Measurements from ENCODE around the gene HMOX1.
"Not testable (repeated sequence)": the region's sequence is repeated elsewhere in the genome, so short reads cannot be mapped to it uniquely, and the experiment has no call there.

The HMOX1 gene

DNA sequence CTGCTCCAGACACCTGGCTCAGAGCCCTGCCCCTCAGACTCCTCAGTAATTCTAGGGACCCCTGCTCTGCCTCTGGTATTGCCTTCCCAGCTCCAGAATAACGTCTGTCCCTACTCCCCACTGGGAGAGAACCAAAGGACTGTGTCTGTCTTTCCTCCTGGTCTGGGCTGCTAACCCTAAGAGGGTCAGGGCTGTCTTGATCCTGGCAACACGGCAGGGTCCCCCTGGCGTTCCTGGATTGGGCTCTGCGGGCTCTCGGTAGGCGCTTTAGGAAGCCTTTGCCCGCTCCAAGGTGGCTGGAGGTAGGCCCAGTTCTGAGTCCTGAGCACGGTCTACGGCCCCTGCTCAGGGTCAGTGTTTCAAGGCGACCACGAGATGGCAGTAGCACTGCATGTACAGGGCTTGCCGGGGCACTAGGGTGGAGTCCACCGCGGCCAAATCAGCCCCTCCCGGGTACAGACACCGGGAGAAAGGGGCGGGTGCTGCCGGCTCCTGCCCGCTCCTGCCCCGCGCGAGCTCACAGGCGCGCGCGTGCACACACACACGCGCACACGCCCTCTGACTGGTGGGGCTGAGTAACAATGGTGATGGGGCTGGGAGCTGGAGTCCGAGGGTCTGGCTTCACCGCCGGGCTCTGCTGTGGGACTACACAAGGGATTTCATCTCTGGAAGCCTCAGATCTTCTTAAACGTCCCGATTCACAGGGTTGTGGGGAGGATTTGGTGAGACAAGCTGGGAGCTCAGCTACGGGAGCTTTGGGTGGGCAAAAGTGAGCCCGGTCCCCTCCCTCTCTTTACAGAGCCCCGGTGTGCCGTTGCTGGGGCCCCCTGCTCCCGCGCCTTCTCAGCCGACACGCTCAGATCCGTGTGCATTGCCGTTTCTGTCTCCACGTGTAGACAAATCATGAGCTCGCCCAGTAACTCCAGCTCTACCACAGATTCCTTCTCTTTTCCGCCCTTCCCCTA is 30.1 kb upstream of the HMOX1 start:
- DNase-seq = peak; percentile 62

- DNase-seq = peak; percentile 8
Measured at GRCh38 chr22:35352214-35353111, 28.4 kb upstream of the HMOX1 start.

- DNase-seq = no peak
Measured at GRCh38 chr22:35353318-35353717, 27.6 kb upstream of the HMOX1 start.

DNA sequence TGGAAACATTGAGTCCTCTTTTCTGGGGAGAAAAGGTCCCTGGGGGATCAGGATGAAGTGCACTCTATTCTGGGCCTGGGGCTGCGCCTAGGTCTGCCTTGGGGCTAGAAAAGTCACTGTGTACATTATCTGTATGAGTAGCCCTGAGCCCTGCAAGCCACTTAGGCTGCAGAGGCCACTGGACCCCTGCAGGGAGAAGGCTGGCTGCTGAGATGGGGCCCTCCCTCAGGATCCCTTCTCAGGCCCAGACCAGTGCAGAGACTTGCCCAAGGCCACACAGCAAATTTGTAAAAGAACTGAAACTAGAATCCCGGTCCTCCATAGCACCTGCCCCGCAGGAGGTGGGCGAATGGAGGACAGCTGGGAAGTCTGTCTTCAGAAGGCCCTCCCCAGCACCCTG is 26.8 kb upstream of the HMOX1 start:
- no peak for DNase-seq

GRCh38 chr22:35357883-35358621 is 22.8 kb upstream of the HMOX1 start:
- DNase-seq = no peak

DNA sequence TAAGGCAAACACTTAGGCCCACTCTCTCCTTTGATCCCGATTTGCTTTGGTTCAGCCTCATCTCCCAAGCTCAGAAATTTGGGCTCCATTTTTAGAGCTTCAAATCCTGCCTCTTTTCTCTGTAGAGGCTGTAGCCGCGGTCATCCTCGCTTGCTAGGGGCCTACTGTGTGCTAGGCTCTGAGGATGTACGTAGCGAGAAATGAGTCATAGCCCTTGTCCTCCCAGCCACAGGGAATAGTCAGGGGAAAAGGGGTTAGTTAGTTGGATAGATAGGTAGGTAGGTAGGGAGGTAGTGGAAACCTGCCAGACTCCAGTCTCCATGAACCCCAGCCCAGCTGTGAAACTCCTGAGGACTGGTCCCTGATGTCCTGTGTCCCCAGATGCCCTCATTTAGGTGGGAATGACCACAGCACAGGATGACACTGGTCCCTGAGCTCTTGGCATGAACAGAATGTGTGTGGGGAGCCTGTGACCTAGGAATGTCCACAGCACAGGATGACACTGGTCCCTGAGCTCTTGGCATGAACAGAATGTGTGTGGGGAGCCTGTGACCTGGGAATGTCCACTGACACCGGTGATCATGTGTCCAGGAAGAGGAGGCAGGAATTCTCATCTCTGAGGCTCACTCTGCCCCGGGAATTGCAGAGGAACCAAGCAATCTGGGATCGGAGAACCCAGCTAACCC is 21.4 kb upstream of the HMOX1 start:
- DNase-seq = no peak

DNA sequence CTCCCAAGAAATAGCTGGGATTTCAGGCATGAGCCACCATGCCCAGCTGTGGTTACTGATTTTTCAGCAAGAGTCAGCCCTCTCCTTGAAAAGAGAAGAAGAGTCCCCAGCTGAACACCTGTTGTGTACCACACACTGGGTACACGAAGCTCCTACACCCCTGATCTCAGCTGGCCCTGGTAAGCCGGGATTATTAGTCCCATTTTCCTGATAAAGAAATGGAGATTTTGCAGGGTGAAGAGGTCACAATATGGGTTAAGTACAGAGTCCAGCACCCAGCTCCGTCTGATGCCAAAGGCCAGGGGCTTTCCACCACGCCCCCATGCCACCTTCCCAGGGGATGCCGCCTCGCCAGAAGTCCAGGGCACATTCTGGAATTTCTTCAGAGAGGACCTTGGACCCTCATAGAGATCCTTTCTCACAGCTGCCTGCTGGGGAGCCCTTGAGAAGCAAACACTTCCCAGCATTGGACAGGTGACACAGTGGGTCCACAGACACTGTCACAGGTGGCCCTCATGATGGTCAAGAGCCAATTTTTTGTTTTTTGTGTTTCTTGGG is 19.8 kb upstream of the HMOX1 start:
- no peak for DNase-seq

GRCh38 chr22:35363566-35364086 is 17.3 kb upstream of the HMOX1 start:
- DNase-seq = no peak

- not testable (repeated sequence) for DNase-seq
Measured at GRCh38 chr22:35364230-35364629, 16.7 kb upstream of the HMOX1 start.

GRCh38 chr22:35367331-35367886 is 13.5 kb upstream of the HMOX1 start:
- DNase-seq = no peak

DNA sequence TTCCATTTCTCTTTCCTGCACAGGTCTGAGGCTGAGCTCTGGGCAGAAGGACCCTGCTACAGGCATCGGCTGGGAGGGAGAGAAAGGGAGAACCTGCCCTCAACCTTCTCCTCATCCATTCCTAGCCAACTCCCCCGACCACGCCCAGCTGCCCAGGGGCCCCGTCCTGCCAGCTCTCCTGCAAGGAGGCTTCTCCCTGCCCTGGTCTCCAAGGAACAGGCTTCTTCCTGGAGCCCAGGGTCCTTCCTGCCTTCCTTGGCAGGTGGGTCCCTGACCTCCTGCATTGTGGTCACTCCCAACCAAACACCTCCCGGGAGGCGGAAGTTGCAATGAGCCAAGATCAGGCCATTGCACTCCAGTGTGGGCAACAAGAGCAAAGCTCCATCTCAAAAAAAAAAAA is 12.5 kb upstream of the HMOX1 start:
- no peak for DNase-seq

DNA sequence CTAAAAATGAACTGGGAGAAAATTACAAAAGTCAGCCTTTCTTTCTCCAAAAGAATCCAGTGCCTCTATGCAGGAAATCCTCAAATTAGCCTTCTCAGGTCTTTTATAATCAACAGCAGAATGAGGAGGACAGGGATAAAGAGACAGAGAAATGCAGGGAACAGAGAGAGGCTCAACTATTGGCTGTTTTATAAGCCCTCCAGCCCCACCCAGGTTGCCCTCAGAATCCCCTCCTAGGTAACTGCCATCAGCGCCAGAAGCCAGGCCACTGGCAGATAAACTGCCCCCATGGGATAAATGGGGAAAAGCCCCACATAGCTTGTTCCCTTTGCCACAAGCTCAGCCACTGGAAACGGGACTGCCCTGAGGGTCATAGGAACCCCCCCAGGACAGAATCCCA is 10.9 kb upstream of the HMOX1 start:
- DNase-seq = no peak

DNA sequence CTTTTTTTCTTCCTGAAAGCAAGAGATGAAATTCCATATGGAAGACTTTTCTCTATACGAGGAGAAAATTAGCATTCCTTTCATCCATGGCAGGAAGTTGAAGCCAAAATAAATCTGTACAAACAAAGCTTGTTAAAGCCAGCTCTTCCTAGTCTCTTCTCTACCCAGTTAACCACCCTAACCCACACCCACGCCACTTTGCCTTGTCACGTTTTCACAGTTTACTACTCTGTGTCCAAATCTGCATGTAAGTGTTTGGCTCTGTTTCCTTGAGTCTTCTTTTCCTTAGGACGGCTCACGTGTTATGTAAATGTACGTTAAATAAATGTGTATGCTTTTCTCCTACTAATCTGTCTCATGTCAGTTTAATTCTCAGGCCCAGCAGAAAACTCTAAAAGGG is 7.1 kb upstream of the HMOX1 start:
- DNase-seq = no peak

DNA sequence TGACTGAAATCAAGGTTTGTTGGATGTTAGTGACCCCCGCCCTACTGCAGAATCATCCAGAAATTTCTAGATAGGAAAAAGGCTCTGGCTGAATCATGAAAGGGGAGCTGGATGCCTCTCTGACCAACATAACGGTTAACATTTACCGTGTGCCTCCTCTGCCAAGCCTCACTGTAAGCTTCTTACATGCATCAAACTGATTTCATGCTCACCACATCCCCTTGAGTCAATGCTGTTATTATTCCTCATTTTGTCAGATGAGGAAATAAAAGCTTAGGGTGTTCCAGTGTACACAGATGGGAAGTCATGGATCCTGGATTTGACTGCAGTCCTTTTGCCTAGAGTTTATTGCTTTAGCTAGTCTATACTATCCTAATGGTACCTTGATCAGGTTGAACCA is 5.9 kb upstream of the HMOX1 start:
- no peak for DNase-seq

DNA sequence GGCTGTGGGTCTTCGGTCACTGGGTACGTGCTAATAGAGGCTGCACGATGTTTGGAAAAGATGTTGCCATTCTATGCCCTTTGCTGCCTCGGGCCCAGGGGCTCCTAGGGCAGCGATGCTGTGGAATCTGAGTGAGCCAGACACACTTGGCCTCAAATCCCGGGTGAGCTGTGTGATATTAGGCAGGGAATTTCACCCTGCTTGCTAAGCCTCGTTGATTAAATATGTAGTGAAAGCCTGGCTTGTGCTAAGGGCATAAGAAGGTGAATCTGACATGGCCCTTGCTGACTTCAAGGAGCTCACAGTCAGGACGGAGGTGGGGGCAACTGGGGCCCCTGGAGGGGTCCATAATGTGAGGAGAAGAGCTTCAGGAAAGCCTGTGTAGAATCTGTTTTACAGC is 5.4 kb upstream of the HMOX1 start:
- no peak for DNase-seq

GRCh38 chr22:35376728-35377472 is 4.0 kb upstream of the HMOX1 start:
- DNase-seq = peak; percentile 66

DNA sequence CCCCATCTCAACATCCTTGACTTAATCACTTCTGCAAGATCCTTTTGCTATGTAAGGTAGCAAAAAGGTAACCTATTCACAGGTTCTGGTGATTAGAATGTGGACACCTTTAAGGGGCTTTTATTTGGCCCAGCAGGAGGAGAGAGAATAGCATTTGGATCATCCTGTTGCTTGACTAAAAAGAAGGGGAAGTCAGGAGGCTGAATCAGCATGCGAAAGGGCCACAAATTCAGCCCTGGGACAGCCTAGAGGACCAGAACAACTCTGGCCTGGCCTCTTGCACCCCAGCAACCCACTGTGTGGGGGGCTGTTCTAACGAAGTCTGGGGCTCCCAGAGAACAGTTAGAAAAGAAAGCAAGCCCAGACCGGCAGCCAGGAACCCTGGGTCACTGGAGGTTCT is 3.2 kb upstream of the HMOX1 start:
- DNase-seq = no peak

- DNase-seq = no peak
Measured at GRCh38 chr22:35378621-35379020, 2.3 kb upstream of the HMOX1 start.

DNA sequence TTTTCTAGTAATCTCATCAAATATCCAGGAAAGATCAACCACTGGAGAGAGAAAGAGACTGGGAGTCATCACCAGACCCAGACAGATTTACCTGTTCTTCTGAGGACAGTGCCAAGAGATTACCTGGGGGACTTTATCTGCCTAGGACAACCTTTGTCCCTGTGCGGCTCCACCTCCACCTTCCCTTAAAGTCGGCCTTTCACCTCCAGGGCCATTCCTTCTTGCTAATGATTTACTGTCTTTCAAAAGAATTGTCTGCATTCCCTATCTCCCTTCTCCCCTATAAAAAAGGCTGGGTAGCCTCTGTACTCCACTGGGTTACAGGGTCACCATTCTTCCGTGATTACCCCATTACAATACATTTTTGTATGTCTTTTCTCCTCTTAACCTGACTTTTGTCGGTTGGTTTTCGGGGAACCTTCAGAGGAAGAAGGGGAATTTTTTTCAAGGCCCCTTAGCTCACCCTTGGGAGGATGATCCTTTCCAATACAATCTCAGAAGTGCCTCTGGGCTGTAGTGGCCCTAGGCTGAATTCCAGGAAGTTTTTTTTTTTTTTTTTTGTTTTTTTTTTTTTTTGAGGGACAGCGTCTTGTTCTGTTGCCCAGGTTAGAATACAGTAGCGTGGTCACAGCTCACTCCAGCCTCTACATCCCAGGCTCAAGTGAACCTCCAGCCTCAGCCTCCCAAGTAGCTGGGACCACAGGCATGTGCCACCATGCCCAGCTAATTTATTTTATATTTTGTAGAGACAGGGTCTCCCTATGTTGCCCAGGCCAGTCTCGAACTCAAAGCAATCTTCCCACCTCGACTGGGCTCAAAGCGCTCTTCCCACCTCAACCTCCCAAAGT is 1.5 kb upstream of the HMOX1 start:
- DNase-seq = no peak

- no peak for DNase-seq
Measured at GRCh38 chr22:35380013-35380412, 883 bp upstream of the HMOX1 start.
